ENCODE data around the gene MVK. TPM values are rescaled to one million over a fixed set of nuclear protein-coding genes. Genes with fewer than 3 reads are reported as not detected.

The MVK gene
- total RNA-seq, 1 donor from 2014 or later = 12.4 TPM

DNA sequence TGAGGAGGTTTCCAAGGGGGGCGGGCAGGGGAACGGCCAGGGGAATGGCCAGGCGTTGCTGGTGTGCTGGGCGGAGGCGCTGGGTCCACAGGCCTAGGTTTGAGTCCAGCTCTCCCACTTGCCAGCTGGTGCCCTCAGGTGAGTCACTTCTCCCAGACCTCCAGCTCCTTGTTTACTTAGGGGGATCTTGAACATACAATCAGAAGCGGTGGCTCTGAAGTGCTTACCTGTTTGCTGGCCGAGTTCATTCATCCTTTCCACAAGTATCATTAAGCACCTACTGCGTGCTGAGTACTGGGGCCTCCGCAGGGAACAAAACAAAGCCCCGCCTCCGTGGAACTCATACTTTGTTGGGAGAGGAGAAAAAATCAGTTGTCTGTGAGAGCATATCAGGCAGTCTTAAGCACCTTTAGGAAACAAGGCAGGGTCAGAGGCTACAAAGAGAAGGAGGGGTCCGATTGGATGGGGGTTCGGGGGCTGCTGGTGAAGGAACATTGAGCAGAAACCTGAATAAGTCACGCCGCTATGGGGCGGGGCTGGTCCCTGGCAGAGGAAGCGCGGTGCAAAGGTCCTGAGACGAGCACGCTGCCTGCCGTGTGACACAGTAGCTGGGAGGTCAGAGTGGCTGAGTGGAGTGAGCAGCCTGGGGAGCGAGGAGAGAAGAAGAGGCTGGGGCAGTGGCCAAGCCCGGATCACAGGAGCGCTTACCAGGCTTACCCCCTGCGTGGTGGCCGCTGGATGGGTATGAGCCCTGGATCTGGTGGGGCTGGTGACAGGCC lies 15.1 kb downstream of the MVK start:
- no peak overlapping the region for H3K4me2 ChIP-seq (ENCODE audit: low read length)
- H3K4me1 Mint-ChIP-seq (ENCODE audit: low read depth, unreplicated experiment) = peaks cover 2% of the 10 kb centered on the region
- no peaks in the 10 kb centered on the region for H3K4me1 ChIP-seq (ENCODE audit: insufficient read depth, low read length)
- no peaks in the 10 kb centered on the region for H3K9me3 Mint-ChIP-seq (ENCODE audit: unreplicated experiment)
- H3K9ac ChIP-seq (ENCODE audit: low read length) = no peak overlapping the region
- H3K27ac ChIP-seq (ENCODE audit: low read depth, low read length) = no peak overlapping the region
- no peak for DNase-seq (ENCODE audit: low read depth)
- H3K27me3 ChIP-seq (ENCODE audit: insufficient read depth, low read length) = no peaks in the 10 kb centered on the region
- TF ChIP-seq, protein P1, sequence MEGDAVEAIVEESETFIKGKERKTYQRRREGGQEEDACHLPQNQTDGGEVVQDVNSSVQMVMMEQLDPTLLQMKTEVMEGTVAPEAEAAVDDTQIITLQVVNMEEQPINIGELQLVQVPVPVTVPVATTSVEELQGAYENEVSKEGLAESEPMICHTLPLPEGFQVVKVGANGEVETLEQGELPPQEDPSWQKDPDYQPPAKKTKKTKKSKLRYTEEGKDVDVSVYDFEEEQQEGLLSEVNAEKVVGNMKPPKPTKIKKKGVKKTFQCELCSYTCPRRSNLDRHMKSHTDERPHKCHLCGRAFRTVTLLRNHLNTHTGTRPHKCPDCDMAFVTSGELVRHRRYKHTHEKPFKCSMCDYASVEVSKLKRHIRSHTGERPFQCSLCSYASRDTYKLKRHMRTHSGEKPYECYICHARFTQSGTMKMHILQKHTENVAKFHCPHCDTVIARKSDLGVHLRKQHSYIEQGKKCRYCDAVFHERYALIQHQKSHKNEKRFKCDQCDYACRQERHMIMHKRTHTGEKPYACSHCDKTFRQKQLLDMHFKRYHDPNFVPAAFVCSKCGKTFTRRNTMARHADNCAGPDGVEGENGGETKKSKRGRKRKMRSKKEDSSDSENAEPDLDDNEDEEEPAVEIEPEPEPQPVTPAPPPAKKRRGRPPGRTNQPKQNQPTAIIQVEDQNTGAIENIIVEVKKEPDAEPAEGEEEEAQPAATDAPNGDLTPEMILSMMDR (IDR thresholded peaks at IDR 0.05; ENCODE audit: insufficient read depth, low read depth, low read length) = no peak
- TF ChIP-seq EZH2 (IDR thresholded peaks at IDR 0.05; ENCODE audit: insufficient read depth, low read length) = no peak
- H3K9me3 ChIP-seq (ENCODE audit: insufficient read depth, low read depth, low read length) = no peaks in the 10 kb centered on the region
- no peak overlapping the region for H3K4me3 Mint-ChIP-seq (ENCODE audit: unreplicated experiment)
- peaks cover 9% of the 10 kb centered on the region for H3K36me3 Mint-ChIP-seq (ENCODE audit: low read depth, unreplicated experiment)
- peaks cover 8% of the 10 kb centered on the region for H3K36me3 ChIP-seq (ENCODE audit: insufficient read depth, low read length)
- peaks cover 11% of the 10 kb centered on the region for H4K20me1 ChIP-seq (ENCODE audit: insufficient read depth, low read length)
- H3K27me3 Mint-ChIP-seq (ENCODE audit: low read depth, unreplicated experiment) = peaks cover 5% of the 10 kb centered on the region
- no peak overlapping the region for H3K4me3 ChIP-seq (ENCODE audit: insufficient read depth, low read depth, low read length)
- no peak overlapping the region for H2AFZ ChIP-seq (ENCODE audit: low read depth, low read length)
- H3K27ac Mint-ChIP-seq (ENCODE audit: unreplicated experiment) = peak overlapping the region; percentile 38
- FAIRE-seq = no peak
- no peaks in the 10 kb centered on the region for H3K79me2 ChIP-seq (ENCODE audit: insufficient read depth, low read length)

DNA sequence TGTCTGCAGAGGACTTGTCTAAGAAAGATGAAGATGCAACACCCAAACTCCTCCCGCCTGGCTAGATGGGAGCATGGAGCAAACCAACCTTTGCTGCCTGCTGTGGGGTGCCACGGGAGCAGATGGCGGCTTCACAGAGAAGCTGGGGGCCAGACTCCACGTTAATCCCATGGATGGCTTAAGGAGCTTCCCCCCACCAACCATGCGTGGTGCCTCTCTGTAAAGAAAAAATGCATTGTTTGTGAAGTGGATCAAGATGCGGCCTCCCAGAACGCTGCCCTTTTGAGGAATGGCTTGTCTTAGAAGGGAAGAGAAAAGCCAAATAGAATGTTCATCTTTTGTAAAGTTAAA lies 15.6 kb downstream of the MVK start:
- Histone ChIP-seq H3K36me3 (ENCODE audit: insufficient read depth, low read length) (peaks cover 6% of the 10 kb centered on the region), H3K79me2 (ENCODE audit: insufficient read depth, low read length) (no peaks in the 10 kb centered on the region), H3K27me3 (ENCODE audit: insufficient read depth, low read length) (no peaks in the 10 kb centered on the region), H4K20me1 (ENCODE audit: insufficient read depth, low read length) (peaks cover 8% of the 10 kb centered on the region), H3K4me3 (ENCODE audit: insufficient read depth, low read depth, low read length) (no peak overlapping the region), H3K27ac (ENCODE audit: low read depth, low read length) (no peak overlapping the region), H3K9ac (ENCODE audit: low read length) (no peak overlapping the region), H3K4me1 (ENCODE audit: insufficient read depth, low read length) (no peaks in the 10 kb centered on the region), H3K9me3 (ENCODE audit: insufficient read depth, low read depth, low read length) (no peaks in the 10 kb centered on the region), H2AFZ (ENCODE audit: low read depth, low read length) (no peak overlapping the region), H3K4me2 (ENCODE audit: low read length) (no peak overlapping the region)
- H3K4me3 Mint-ChIP-seq (ENCODE audit: unreplicated experiment) = no peak overlapping the region
- peaks cover 5% of the 10 kb centered on the region for H3K27me3 Mint-ChIP-seq (ENCODE audit: low read depth, unreplicated experiment)
- peaks cover 2% of the 10 kb centered on the region for H3K4me1 Mint-ChIP-seq (ENCODE audit: low read depth, unreplicated experiment)
- TF ChIP-seq, protein P1 (IDR thresholded peaks at IDR 0.05; ENCODE audit: insufficient read depth, low read depth, low read length) = no peak
- TF ChIP-seq EZH2 (IDR thresholded peaks at IDR 0.05; ENCODE audit: insufficient read depth, low read length) = no peak
- no peak overlapping the region for H3K27ac Mint-ChIP-seq (ENCODE audit: unreplicated experiment)
- peaks cover 6% of the 10 kb centered on the region for H3K36me3 Mint-ChIP-seq (ENCODE audit: low read depth, unreplicated experiment)
- H3K9me3 Mint-ChIP-seq (ENCODE audit: unreplicated experiment) = no peaks in the 10 kb centered on the region
- DNase-seq (ENCODE audit: low read depth) (no peak), FAIRE-seq (no peak)

DNA sequence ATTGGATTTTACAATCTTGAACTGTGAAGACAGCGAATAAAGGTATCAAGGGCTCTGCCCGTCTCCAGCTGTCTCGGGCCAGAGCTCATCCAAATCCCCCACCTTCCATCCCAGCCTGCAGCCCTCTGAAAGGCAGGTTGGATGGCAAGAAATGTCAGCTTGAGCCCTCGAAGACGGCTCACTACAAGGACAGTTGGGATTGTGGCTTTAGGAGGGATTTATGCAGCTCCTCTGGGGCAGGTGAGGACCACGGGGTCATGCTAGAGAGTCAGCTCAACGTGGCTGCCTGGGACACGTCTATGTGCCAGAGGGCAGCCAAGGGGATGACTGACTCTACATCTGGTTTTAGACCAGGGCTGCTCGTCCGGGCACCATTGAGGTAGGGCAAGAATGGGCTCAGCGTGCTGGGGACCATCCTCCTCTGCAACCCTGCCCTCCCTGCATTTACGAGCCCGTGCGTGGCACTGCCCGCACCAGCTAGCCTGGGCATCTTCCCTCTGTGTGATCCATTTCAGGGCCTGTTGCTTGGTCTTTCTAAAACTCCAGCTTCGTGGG lies 16.2 kb downstream of the MVK start:
- H3K4me2 ChIP-seq (ENCODE audit: low read length) = no peak overlapping the region
- no peak for DNase-seq (ENCODE audit: low read depth)
- H3K9me3 ChIP-seq (ENCODE audit: insufficient read depth, low read depth, low read length) = no peaks in the 10 kb centered on the region
- no peak for FAIRE-seq
- Mint-ChIP-seq H3K27ac (ENCODE audit: unreplicated experiment) (no peak overlapping the region), H3K36me3 (ENCODE audit: low read depth, unreplicated experiment) (peaks cover 6% of the 10 kb centered on the region), H3K4me1 (ENCODE audit: low read depth, unreplicated experiment) (peaks cover 2% of the 10 kb centered on the region), H3K9me3 (ENCODE audit: unreplicated experiment) (no peaks in the 10 kb centered on the region), H3K27me3 (ENCODE audit: low read depth, unreplicated experiment) (peaks cover 5% of the 10 kb centered on the region), H3K4me3 (ENCODE audit: unreplicated experiment) (no peak overlapping the region)
- no peak overlapping the region for H2AFZ ChIP-seq (ENCODE audit: low read depth, low read length)
- no peaks in the 10 kb centered on the region for H3K4me1 ChIP-seq (ENCODE audit: insufficient read depth, low read length)
- H3K4me3 ChIP-seq (ENCODE audit: insufficient read depth, low read depth, low read length) = no peak overlapping the region
- H3K27me3 ChIP-seq (ENCODE audit: insufficient read depth, low read length) = no peaks in the 10 kb centered on the region
- no peak overlapping the region for H3K9ac ChIP-seq (ENCODE audit: low read length)
- H3K27ac ChIP-seq (ENCODE audit: low read depth, low read length) = no peak overlapping the region
- no peak for TF ChIP-seq EZH2 (IDR thresholded peaks at IDR 0.05; ENCODE audit: insufficient read depth, low read length)
- TF ChIP-seq, protein P1 (IDR thresholded peaks at IDR 0.05; ENCODE audit: insufficient read depth, low read depth, low read length) = no peak
- peaks cover 5% of the 10 kb centered on the region for H4K20me1 ChIP-seq (ENCODE audit: insufficient read depth, low read length)
- no peaks in the 10 kb centered on the region for H3K79me2 ChIP-seq (ENCODE audit: insufficient read depth, low read length)
- H3K36me3 ChIP-seq (ENCODE audit: insufficient read depth, low read length) = peaks cover 6% of the 10 kb centered on the region

Data from astrocyte (in vitro differentiated cells and primary cell).